HG03565 (cell line): ENCODE results near the gene NOTCH4.
"Not testable (repeated sequence)": the region's sequence is repeated elsewhere in the genome, so short reads cannot be mapped to it uniquely, and the experiment has no call there.

Experiments
- ATAC-seq: cut with Tn5 transposase; IDR thresholded peaks from one replicate; pipeline ENCODE4 v1.9.1; 2021; ENCODE audit warnings: mild to moderate bottlenecking, moderate library complexity; ENCODE audit not compliant: unreplicated experiment

NOTCH4 gene

DNA sequence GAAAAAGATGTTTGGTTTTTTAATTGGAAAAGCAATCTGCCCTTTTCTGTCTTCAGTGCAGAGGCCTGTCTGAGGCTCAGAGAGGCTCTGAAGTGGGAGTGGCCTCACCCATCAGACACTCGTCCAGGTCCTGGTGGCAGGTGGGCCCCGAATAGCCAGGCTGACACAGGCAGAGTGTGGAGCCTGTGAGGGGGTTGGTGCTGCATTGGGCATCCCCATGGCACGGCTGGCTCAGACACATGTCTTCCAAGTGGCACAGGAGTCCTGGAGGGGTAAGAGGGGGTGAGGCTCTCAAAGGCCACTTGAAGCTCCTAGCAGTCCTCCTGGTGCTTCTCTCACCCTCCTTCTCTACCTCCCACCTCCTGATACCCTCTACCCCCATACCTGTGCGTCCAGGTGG, 3.8 kb downstream of the NOTCH4 start:
- no peak for ATAC-seq

DNA sequence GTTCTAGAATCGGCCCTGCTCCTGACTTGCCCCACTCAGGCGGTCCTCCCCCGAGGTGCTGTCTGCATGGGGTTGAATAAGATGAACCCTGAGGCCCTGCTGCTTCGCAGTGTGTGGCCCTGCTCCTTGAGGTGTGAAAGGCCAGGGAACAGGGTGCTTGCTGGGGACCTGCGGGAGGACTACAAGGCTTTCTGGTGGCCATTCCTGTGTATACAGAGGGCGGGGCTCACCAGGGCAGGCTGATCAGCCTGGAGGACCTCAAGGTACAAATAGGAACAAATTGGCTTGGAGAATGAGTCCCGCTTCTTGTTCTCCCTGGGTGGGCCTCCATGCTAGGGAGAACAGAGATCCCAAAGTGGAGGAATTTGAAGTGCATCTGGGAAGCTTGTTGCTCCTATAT, 5.7 kb downstream of the NOTCH4 start:
- no peak for ATAC-seq

DNA sequence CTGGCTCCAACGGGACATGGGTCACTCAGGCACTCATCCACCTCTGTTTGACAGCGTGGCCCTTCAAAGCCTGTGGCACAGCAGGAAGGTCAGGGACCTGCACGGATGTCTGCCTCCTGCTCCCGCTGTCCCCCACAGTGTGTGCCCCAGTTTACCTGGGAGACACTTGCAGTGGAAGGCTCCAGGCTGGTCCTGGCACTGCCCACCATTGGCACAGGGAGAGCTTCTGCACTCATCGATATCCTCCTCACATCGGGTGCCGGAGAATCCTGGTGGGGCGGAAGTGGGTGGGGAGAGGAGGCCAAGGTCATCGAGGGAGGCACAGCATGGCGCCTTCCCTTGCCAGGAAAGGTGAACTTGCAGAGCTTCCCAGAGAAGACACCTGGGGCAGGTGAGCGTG, 6.9 kb downstream of the NOTCH4 start:
- ATAC-seq, result no peak

DNA sequence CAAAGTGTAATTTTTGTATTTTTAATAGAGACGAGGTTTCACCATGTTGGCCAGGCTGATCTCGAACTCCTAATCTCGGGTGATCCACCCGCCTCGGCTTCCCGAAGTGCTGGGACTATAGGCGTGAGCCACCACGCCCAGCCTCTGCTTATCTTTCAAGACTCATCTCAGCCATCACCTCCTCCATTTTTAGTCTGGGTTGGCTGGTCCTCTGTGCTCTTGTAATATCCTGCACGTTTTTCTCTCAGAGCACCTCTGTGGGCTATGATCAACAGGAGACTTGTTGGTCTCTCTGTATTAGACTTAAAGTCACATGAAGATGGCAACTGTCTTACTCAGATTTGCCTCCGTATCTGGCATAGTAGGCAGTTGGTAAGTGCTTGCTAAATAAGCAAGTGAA, 7.6 kb downstream of the NOTCH4 start:
- no peak for ATAC-seq

DNA sequence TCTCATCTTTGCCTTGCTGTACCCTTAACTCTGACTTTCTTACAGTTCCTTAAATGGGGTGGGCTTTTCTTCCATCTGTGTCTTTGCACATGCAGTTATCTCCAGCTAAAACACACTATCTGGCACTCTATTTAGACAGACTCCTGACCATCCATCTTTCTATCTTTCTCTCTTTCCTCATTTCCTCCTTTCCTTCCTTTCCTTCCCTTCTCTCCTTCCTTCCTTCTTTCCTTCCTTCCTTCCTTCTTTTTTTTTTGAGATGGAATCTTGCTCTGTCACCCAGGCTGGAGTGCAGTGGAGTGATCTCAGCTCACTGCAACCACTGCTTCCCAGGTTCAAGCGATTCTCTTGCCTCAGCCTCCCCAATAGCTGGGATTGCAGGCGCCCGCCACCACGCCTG, 8.2 kb downstream of the NOTCH4 start:
- ATAC-seq, result no peak

DNA sequence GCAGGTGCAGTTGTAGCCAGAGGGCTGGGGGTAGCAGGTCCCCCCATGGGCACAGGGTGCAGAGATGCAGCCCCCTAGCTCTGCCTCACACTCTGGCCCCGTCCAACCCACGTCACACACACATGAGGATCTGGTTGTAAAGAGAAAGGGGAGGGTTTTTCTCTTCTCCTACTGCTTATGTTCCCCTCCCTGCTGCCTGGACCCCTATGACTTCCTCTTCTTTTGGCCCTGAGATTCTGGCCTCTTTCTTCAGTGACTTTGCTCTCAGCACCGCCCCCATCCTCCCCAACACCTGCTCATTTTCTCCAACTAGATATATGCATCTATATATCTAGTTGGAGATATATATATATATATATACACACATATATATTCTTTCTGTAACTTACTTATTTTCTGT, 9.7 kb downstream of the NOTCH4 start:
- ATAC-seq, result no peak

DNA sequence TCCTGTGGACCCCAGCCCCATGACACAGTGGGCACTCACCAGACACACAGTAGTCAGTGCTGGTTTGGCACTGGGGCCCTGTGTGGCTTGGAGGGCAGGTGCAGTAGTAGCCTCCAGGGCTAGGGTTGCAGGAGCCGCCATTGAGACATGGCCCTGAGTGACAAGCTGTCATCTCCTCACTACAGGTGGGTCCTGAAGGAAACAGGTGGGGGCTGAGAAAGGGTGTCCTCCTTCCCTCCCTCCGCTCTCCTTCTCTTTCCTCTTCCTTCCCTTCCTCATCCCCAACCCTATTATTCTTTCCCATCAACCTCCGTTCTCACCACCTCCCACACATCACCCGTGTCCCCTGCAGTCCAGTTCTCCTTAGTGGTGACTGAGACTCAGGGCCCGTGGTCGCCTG, 10.2 kb downstream of the NOTCH4 start:
- no peak for ATAC-seq

DNA sequence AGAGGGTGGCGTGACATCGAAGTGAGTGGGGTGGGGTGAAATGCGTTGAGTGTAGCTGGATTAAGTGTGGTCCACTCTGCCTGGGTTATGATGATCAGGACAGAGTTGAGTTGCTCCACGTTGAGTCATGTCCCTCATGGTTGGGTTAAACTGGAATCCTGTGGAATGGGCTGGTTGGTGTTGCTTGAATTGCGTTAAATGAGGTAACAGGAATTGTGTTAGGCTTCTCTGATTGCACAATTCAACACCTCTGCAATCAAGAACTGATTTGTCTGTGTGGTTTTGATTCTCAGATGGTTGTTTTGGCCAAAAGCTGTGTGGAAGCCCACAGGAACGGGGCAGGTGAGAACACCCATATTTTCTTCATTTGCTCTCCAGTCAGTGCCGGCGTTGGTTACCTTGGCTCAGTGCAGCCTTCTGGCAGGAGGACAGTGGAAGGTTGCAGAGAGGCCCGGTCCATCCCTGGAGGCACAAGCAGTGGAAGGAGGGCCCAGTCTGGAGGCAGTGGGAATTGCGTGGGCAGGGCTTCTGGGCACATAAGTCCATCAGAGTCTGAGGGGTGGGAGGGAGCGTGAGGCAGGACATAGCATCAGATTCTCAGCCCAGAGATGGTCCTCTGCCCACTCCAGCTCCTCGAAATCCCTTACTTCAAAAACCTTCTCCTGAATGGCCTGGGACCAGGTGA, 11.6 kb downstream of the NOTCH4 start:
- ATAC-seq, result no peak

DNA sequence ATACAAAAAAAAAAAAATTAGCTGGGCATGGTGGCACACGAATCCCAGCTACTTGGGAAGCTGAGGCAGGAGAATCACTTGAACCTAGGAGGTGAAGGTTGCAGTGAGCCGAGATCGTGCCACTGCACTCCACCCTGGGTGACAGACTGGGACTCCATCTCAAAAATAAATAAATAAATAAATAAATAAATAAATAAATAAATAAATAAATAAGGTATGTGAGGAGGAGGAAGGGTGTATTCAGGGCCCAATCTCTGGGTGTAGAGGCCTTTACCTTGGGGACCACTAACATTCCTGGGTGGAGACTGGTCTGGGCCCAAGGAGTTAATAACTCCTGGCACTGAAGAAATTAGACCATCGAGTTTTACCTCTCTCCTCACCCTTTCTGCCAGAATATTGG, 12.4 kb downstream of the NOTCH4 start:
- not testable (repeated sequence) for ATAC-seq

DNA sequence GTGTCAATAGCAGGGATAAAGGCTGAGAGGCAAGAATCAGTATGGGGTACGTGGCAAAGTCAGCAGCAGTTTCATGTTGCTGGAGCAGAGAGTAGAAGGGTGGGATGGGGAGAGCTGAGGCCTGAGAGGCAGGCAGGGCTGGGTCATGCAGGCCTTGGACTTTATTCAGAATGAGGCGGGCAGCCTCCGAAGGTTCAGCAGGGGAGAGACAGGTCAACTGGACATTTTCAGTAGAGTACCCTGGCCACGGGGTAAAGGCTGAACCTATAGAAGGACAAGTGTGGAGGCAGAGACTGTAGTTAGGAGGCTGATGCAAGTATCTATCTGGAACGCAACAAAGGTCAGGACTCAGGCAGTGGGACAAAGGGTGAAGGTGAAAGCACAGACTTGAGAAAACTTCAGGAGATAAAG, 13.7 kb downstream of the NOTCH4 start:
- ATAC-seq, result no peak

DNA sequence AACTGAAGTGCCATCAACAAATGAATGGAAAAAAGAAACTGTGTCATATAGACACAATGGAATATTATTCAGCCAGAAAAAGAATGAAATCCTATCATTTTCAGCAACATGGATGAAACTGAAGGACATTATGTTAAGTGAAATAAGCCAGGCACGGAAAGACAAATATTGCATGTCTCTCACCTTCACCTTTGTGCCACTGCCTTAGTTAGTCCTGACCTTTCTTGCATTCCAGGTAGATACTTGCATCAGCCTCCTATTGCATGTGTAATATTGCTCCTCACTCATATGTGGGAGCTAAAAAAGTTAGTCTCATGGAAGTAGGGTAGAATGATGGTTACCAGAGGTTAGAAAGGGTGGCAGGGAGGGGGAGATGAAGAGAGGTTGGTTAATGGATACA, 14.9 kb downstream of the NOTCH4 start:
- no peak for ATAC-seq

DNA sequence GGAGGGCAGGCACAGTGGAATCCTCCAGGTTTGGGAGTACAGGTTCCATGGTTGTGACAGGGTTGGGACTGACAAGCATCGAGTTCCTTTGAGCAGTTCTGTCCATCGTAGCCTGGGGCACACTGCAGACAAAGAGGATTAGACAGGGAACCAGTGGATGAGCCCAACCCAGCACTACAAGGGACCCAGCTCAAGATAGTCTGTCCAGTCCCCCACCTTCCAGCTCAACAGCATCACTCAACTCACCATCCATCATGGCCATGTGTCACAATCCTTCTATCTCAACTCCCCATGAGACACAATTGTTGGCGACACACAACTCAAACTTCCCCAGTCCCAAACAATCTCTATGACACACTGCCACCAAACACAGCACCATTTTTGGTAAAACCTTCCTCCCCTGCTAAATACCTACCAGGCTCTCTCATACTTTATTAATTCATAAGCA, 19.6 kb downstream of the NOTCH4 start:
- ATAC-seq, result no peak

DNA sequence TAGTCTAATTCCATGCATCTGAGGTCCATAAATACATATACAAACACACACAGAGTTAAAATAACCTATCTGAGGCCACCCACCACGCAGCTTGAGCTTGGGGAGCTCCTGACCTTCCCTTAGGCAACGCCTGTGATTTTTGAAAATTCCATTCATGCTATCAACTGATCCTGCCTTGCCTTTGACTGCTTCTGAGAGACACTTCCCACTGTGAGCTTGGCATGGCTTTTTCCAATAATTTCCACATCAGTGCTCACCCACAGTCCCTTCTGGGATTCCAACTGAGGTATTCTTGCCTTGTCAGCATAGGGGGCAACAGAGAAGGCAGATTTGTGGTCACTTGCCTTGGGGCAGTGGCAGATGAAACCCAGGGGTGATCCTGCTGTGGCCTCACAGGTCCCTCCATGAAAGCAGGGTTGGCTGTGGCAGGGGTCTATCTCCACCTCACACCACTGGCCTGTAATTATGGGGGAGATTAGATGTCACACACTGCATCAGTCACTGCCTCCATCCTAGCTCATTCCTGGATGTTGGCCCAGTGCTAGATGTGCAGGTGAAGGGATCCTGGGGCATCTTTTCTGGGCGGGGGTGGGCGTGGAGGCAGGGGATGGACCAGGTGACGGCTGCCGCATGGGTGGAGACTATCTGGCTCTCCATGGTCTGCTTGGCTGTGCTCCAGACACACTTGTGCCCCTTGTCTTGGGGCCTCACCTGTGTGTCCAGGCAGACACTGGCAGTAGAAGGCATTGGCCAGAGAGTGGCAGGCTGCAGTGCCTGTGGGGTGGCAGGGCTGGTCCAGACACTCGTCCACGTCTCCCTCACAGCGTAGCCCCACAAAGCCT, 20.2 kb downstream of the NOTCH4 start:
- no peak for ATAC-seq

DNA sequence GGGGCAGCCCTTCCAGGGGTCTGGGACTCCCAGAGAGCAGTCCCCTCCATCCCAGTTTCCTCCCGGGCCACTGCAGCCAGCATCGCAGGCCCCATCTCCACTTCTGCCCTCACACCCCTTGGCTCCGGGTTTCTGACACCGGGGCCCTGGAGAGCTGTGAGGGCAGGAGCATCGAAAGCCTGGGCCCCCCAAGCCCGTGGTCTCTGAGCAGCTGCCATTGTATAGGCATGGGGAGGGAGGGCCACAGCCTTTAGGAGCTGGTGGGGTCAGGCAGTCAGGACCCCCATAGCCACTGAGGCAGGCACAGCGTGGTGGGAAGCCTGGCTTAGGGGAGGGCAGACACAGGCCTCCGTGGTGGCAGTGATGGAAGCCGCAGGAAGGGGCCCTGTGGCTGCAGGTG, 21.7 kb downstream of the NOTCH4 start:
- ATAC-seq, result no peak

DNA sequence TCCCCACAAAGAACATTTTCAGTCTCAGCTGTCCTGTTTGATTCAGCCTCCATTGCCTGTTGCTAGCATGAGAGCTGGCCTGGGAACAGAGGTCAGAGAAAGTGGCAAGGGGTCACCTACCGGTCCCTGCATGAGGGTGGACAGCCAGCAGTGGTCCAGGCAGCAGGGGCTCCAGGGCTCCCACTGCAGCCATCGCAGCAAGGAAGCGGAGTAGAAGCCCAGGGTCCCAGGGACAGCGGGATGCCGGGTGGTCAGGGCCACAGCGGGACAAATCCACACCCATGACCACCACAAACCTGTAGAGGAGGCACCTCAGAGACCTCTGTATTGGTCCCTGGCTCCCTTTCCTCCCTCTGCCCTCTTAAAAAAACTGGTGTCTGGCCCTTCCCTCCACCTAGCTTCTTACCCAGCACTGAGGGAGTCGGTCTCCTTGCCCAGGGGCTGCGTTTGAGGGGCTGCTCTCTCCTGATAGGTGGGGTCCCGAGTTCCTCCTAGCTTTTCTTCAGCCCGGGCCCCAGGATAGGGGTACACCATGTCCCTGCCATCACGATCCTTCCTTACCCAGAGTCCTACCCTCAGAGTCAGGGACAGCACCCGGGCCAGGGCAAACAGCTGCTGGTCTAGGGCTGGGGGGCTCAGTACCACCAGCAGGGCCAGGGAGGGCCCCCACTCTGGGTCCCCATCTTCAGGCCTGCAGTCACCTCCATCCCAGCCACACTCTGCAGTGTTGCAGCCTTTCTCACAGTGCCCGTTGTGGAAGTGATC, 23.0 kb downstream of the NOTCH4 start:
- no peak for ATAC-seq

DNA sequence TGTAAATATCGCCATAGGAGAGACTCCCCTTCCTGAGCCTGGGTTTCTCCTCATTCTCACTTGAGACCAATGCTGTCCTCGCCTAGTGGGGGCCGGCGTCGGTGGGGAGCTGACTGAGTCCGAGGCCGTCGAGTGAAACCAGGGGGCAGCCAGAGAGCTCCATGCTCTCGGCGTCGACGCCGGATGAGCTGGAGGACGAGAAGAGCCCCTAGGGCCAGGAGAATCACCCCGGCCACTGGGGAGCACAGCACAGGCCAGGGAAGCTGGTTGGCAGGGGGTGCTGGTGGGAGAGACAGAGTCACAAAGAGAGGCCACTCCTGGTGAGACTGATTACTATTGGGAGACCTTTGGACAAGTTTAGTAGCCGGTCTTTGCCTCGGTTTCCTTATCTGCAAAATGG, 25.0 kb downstream of the NOTCH4 start:
- no peak for ATAC-seq

DNA sequence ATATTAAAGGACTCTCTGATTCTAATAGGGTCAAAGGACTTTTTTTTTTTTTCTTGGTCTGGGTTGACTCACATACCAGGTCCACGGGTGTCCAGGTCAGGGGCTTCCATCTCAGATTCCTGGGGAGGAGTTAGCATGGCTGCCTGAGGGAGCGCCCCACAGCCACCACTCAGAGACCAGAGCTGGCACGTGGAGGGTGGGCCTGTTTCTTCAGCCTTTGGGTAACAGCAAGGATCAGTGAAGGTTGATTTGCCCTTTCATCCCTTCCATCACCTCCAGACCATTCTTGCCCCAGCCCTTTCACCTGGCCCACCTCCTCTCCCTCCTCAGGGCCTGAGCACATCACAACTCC, 25.5 kb downstream of the NOTCH4 start:
- ATAC-seq, result no peak

DNA sequence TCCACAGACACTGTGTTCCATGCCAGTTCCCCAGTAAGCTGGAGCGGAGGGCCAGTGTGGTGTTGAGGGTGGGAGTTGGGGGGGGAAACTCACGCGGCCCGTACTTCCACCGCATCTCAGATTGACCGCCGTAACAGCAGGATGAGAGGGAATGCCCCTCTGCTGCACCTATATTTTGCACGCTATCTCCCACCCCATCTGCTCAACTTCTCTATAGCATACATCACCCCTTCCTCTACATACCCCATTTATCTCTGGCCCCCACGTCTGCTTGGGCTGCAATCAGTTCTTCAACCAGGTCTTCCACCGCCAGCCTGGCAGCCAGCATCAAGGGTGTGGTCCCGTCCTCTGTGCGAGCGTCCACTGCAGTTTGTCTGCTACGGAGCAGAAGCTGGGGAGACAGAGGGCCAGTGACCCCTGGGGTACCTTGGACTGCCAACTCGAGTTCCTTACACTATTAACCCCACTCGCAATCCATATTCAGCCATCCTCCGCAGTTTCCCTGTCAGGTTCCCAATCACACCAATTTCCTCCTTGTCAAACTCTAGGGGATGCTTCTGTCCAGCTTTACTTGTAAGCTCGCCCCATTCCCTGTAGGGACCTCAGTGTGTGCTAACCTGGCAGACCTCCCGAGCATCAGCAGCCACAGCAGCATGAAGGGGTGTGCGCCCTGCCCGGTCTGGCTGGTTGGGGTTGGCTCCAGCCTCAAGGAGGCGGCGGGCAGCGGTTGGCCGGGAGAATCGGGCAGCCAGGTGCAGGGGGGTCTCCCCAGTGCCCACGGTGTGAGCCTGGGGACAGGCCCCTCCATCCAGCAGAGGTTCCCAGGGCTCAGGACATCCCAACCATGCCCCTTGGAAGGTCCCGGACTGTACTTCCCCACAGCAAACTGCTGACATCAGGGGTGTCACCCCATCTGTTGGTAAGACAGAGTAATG, 26.9 kb downstream of the NOTCH4 start:
- no peak for ATAC-seq

DNA sequence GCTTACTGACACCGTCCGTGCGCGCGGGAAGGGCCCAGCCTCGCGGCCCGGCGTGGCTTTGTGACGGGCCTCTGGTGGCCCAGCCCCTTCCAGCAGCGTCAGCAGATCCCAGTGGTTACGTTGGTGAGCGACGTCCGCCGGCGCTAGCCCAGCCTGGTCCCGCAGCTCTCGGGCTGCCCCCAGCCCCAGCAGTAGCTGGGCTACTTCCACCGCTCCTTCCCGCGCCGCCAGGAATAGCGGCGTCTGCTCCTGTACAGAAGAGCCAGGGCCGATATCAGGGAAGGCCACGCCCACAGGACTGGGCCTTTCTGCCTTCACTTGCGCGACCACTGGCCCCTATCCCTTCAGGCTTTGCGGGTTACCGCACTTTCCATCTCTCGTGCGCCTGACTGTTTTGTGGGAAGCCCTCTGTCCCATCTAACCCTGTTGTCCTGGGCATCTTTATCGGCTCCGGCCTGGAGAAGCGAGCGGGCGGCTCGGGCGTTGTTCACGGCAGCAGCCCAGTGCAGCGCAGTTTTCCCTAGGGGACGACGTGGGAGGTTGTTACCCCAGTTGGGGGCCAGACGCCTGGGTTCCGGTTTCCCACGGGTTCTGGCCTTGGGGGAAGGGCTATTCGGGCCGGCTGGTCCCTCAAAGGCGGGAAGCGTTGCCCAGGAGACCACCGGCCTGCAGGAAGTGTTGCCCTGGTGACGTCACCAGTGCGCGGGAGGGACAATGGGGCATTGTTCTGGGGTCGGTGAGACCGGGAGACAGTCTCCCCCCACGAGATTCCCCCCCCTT, 27.8 kb downstream of the NOTCH4 start:
- peak; percentile 75 for ATAC-seq

DNA sequence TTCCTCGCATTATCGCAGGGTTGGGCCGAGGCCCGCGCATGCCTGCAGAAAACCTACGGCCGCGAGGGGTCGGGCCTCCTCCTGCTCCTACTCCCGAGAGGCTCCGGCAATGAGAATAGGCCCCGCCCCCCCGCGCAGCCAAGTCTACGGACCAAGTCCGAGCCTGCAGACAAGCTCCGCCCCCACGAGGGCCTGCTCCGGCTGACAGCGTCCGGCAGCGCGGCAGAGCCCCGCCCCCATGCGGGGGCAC, 28.3 kb downstream of the NOTCH4 start:
- no peak for ATAC-seq
